ENCODE measurements around the gene PRPF4. TPM values are rescaled to one million over a fixed set of nuclear protein-coding genes. Genes with fewer than 3 reads are reported as not detected.
"Not testable (repeated sequence)": the region's sequence is repeated elsewhere in the genome, so short reads cannot be mapped to it uniquely, and the experiment has no call there.

The PRPF4 gene
- polyA plus RNA-seq, 2 of the 4 experiments (the other 2 are of a cell fraction) = 53.4 to 61.5 TPM

DNA sequence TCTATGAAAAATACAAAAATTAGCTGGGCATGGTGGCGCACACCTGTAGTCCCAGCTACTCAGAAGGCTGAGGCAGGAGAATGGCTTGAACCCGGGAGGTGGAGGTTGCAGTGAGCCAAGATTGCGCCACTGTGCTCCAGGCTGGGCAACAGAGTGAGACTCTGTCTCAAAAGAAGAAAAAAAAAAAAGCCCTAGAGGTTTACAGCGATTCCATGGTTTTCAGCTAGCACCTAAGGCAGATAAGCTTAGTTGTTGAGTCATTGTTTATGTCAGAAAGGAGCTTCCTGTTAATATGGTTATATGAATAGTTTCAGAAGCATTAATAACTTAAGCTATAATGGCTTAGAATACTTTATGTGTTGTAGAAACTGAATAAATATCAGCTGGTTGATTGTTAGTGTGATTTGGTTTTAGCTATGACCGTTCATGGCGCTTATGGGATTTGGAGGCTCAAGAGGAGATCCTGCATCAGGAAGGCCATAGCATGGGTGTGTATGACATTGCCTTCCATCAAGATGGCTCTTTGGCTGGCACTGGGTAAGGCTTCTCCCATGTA is 14.7 kb downstream of the PRPF4 start:
- ATAC-seq (no peak), FAIRE-seq (no peak), DNase-seq (ENCODE audit: low read depth in 1 of 2, low spot score in 1 of 2) (no peak)
- Histone ChIP-seq H3K9me3 (no peaks in the 10 kb centered on the region), H3K4me2 (no peak overlapping the region), H3K27ac (no peak overlapping the region), H3K4me3 (no peak overlapping the region), H3K4me1 (no peaks in the 10 kb centered on the region)
- WGBS (ENCODE audit: missing lambda C conversion rate) = 87% methylated on average over 6 of the region's 6 CpGs
- TF ChIP-seq PHF8 (IDR thresholded peaks at IDR 0.05; ENCODE audit: borderline replicate concordance, low read depth) = no peak
- TF ChIP-seq BHLHE40 (IDR thresholded peaks at IDR 0.05; ENCODE audit: low read depth, low read length) = no peak
- TF ChIP-seq, protein P1, sequence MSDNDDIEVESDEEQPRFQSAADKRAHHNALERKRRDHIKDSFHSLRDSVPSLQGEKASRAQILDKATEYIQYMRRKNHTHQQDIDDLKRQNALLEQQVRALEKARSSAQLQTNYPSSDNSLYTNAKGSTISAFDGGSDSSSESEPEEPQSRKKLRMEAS (IDR thresholded peaks at IDR 0.05) = no peak
- no peak for TF ChIP-seq KDM1A (IDR thresholded peaks at IDR 0.05; ENCODE audit: low read depth)
- no peak for TF ChIP-seq KDM5A (IDR thresholded peaks at IDR 0.05)
- no peak for TF ChIP-seq CHD2 (IDR thresholded peaks at IDR 0.05; ENCODE audit: low read length, partially characterized antibody)
- TF ChIP-seq CEBPB (IDR thresholded peaks at IDR 0.05) = no peak
- no peak for TF ChIP-seq HOXB5 (CRISPR knock-in tag; IDR thresholded peaks at IDR 0.05)
- no peak for TF ChIP-seq RARB (CRISPR knock-in tag; IDR thresholded peaks at IDR 0.05)
- no peak for TF ChIP-seq ESRRA (IDR thresholded peaks at IDR 0.05; ENCODE audit: borderline replicate concordance, low read length)
- no peak for TF ChIP-seq TFCP2L1 (CRISPR knock-in tag; IDR thresholded peaks at IDR 0.05)
- no peak for TF ChIP-seq RFX5 (IDR thresholded peaks at IDR 0.05)
- no peak for TF ChIP-seq POLR2A (IDR thresholded peaks at IDR 0.05; ENCODE audit: low read length)
- TF ChIP-seq HEYL (CRISPR knock-in tag; IDR thresholded peaks at IDR 0.05) = no peak
- TF ChIP-seq EP300 (IDR thresholded peaks at IDR 0.05) = no peak
- TF ChIP-seq MYC (IDR thresholded peaks at IDR 0.05; ENCODE audit: borderline replicate concordance, low read length) = no peak
- TF ChIP-seq RNF2 (IDR thresholded peaks at IDR 0.05; ENCODE audit: borderline replicate concordance, low read depth) = no peak
- ChIA-PET POLR2A (interaction anchor here (0.6 to 1.0 kb wide), 2 partner anchors 15 to 16 kb away, joined by 3 read pairs; no protein-coding TSS in a partner anchor), CTCF (interaction anchor here (0.6 to 1.6 kb wide), 4 partner anchors 20 to 90 kb away, joined by 3 to 4 read pairs (median 3); partner anchors contain the start of gene WDR31)

DNA sequence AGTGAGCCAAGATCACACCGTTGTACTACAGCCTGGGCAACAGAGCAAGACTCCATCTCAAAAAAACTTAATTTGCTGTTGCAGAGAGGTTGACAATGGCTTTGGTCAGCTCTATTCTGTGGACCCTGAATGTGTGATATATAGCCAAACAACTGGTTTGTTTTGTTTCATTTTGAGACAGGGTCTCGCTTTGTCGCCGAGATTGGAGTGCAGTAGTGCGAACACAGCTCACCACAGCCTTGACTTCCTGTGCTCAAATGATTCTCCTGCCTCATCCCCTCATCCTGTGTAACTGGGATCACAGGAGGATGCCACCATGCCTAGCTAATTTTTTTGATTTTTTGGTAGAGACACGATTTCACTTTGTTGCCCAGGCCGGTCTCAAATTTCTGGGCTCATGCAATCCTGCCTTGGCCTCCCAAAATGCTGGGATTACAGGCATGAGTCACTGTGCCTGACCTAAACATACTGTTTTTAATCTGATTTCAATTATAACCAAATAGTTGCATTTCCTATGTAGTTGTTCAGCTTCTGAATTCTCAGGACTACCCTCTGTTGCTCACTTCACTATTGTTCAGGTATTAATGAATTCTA is 17.9 kb downstream of the PRPF4 start:
- no peak for ATAC-seq
- no peaks in the 10 kb centered on the region for H3K4me1 ChIP-seq
- no peak overlapping the region for H3K27ac ChIP-seq
- POLR2A ChIA-PET = interaction anchor here (0.5 kb wide), 1 partner anchor 868 kb away, joined by 6 read pairs; no protein-coding TSS in a partner anchor
- DNase-seq (ENCODE audit: low read depth in 1 of 2, low spot score in 1 of 2) = no peak
- no peaks in the 10 kb centered on the region for H3K9me3 ChIP-seq
- TF ChIP-seq CEBPB (IDR thresholded peaks at IDR 0.05) (no peak), HEYL (CRISPR knock-in tag; IDR thresholded peaks at IDR 0.05) (no peak), NR3C1 (IDR thresholded peaks at IDR 0.05) (no peak)
- TF ChIP-seq, protein P2, sequence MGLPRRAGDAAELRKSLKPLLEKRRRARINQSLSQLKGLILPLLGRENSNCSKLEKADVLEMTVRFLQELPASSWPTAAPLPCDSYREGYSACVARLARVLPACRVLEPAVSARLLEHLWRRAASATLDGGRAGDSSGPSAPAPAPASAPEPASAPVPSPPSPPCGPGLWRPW (IDR thresholded peaks at IDR 0.05) = no peak
- 90% methylated on average over 7 of the region's 7 CpGs for WGBS (ENCODE audit: missing lambda C conversion rate)
- H3K4me2 ChIP-seq = no peak overlapping the region
- H3K4me3 ChIP-seq = no peak overlapping the region
- CTCF ChIA-PET = interaction anchor here (1.1 kb wide), 1 partner anchor 313 kb away, joined by 3 read pairs; no protein-coding TSS in a partner anchor
- FAIRE-seq = no peak

DNA sequence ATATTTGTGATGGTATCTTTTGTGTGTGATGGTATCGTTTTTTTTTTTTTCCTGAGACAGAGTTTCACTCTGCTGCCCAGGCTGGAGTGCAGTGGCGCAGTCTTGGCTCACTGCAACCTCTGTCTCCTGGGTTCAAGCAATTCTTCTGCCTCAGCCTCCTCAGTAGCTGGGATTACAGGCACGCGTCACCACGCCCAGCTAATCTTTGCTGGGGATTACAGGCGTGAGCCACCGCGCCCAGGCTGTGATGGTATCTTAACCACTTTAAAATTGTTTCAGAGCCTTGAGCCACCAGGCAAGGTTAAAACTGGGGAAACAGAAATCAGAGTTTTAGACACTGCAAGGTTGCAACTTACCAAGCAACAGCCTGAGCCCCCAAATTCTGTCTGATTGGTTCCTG is 20.8 kb downstream of the PRPF4 start:
- not testable (repeated sequence) for FAIRE-seq
- CTCF ChIA-PET = interaction anchor here (1.2 to 3.6 kb wide), 5 partner anchors 13 to 359 kb away, joined by 3 to 20 read pairs (median 8); partner anchors contain the start of genes ALAD, CDC26 and PRPF4
- 82% methylated on average over 8 of the region's 8 CpGs for WGBS (ENCODE audit: missing lambda C conversion rate)

More for the DNA sequence above, 20.8 kb downstream of the PRPF4 start:
- not testable (repeated sequence) for DNase-seq (ENCODE audit: low read depth in 1 of 2, low spot score in 1 of 2); ATAC-seq; H3K27ac ChIP-seq; H3K4me2 ChIP-seq; H3K4me3 ChIP-seq; H3K4me1 ChIP-seq; H3K9me3 ChIP-seq
- POLR2A ChIA-PET = interaction anchor here (1.6 kb wide), 1 partner anchor 44 kb away, joined by 8 read pairs; the partner anchor contains the start of gene WDR31
